A549 (cell line): ENCODE data around the gene SLC2A6. TPM values are rescaled to one million over a fixed set of nuclear protein-coding genes. Genes with fewer than 3 reads are reported as not detected.

Experiments used
- ATAC-seq, 2 experiments: fragments of 200-7000 bp in 1 of 2; fragments of >200 bp in 1 of 2; cut with Nextera tagmentation in 1 of 2; cut with Tn5 transposase in 1 of 2; 3 replicates each; pipeline versions ENCODE4 v1.8.0 to v1.9.1; 2018 to 2020; ENCODE audit warnings: mild to moderate bottlenecking in 1 of 2, moderate library complexity in 1 of 2
- CTCF ChIA-PET: fragments of 300-600 bp; sonication (Branson Sonifier 250); formaldehyde crosslinking; extraction: SDS; loops from one replicate; lab custom pipeline; 2021; ENCODE audit warnings: antibody characterized with exemption, inconsistent platforms; lab: Yijun Ruan, JAX
- POLR2A ChIA-PET: fragments of 350-600 bp; formaldehyde crosslinking; extraction: SDS; loops from one replicate; lab custom pipeline; 2021; ENCODE audit warnings: antibody characterized with exemption, inconsistent platforms; lab: Yijun Ruan, JAX
- DNase-seq, 2 experiments: peaks; one replicate each; pipeline versions ENCODE4 v3.0.0 to v3.0.0-alpha.2; 2011 to 2016; ENCODE audit warnings: low read depth in 1 of 2, low spot score in 1 of 2
- FAIRE-seq: peaks from 2 replicates; lab custom pipeline; 2011; peaks lifted over from hg19 to GRCh38; lab: Jason Lieb, UNC
- H3K27ac ChIP-seq, 2 experiments: fragments of >200 bp; sonication (Bioruptor Twin); formaldehyde crosslinking; 3 replicates each; pipeline ENCODE4 v1.5.1; 2016 to 2017
- H3K4me1 ChIP-seq: fragments of >200 bp; sonication (Bioruptor Twin); formaldehyde crosslinking; 3 replicates; pipeline ENCODE4 v1.6.1; 2016
- H3K4me2 ChIP-seq: fragments of >200 bp; sonication (Bioruptor Twin); formaldehyde crosslinking; 3 replicates; pipeline ENCODE4 v1.6.1; 2016
- H3K4me3 ChIP-seq: fragments of >200 bp; sonication (Bioruptor Twin); formaldehyde crosslinking; 3 replicates; pipeline ENCODE4 v1.5.1; 2016
- H3K9me3 ChIP-seq: fragments of >200 bp; sonication (Bioruptor Twin); formaldehyde crosslinking; 3 replicates; pipeline ENCODE4 v1.6.1; 2016
- BCL3 ChIP-seq: fragments of >200 bp; sonication (Bioruptor Twin); formaldehyde crosslinking; IDR thresholded peaks from 3 replicates; pipeline ENCODE4 v1.6.1; 2016
- BHLHE40 ChIP-seq: IDR thresholded peaks from 2 replicates; pipeline ENCODE4 v1.6.1; 2012; ENCODE audit warnings: low read depth, low read length, inconsistent platforms
- CBX2 ChIP-seq: fragments of 200-600 bp; sonication (generic); IDR thresholded peaks from 2 replicates; pipeline ENCODE4 v1.6.1; 2016; ENCODE audit warnings: low read depth, mild to moderate bottlenecking, borderline replicate concordance
- CHD4 ChIP-seq: fragments of 200-600 bp; sonication (generic); IDR thresholded peaks from 2 replicates; pipeline ENCODE4 v1.6.1; 2016; ENCODE audit warnings: antibody characterized with exemption, mild to moderate bottlenecking, borderline replicate concordance
- EHF ChIP-seq: fragments of 250-450 bp; sonication (Bioruptor Pico); IDR thresholded peaks from 2 replicates; pipeline ENCODE4 v1.5.0; 2020; ENCODE audit warnings: mild to moderate bottlenecking
- ESRRA ChIP-seq: fragments of 150-350 bp; IDR thresholded peaks from 2 replicates; pipeline ENCODE4 v1.6.1; 2014; ENCODE audit warnings: mild to moderate bottlenecking, low read length, borderline replicate concordance
- FOXS1 ChIP-seq: fragments of 250-450 bp; sonication (Bioruptor Pico); IDR thresholded peaks from 2 replicates; pipeline ENCODE4 v1.5.0; 2020; ENCODE audit warnings: mild to moderate bottlenecking, moderate library complexity
- GATA3 ChIP-seq: IDR thresholded peaks from 2 replicates; pipeline ENCODE4 v1.6.1; 2012; ENCODE audit warnings: borderline replicate concordance
- HEYL ChIP-seq: fragments of 250-450 bp; sonication (Bioruptor Pico); IDR thresholded peaks from 2 replicates; pipeline ENCODE4 v1.8.0; 2021; ENCODE audit warnings: mild to moderate bottlenecking, moderate library complexity
- HOXA7 ChIP-seq: fragments of 250-450 bp; sonication (Bioruptor Pico); IDR thresholded peaks from 2 replicates; pipeline ENCODE4 v1.5.0; 2020; ENCODE audit warnings: mild to moderate bottlenecking, moderate library complexity
- HOXB13 ChIP-seq: fragments of 250-450 bp; sonication (Bioruptor Pico); IDR thresholded peaks from 2 replicates; pipeline ENCODE4 v1.5.0; 2020; ENCODE audit warnings: low read depth, mild to moderate bottlenecking, moderate library complexity
- JUN ChIP-seq, 2 experiments: fragments of >200 bp; sonication (Bioruptor Twin); formaldehyde crosslinking; IDR thresholded peaks; 2 replicates in 1 of 2; 3 replicates in 1 of 2; pipeline ENCODE4 v1.6.1; 2016 to 2017
- KDM5A ChIP-seq: fragments of 200-600 bp; sonication (generic); IDR thresholded peaks from 2 replicates; pipeline ENCODE4 v1.6.1; 2016; ENCODE audit warnings: antibody characterized with exemption, mild to moderate bottlenecking
- NFE2L2 ChIP-seq: fragments of 150-350 bp; conservative IDR thresholded peaks from 2 replicates; pipeline ENCODE4 v1.6.1; 2014; ENCODE audit warnings: low read length
- NR3C1 ChIP-seq: fragments of >200 bp; sonication (Bioruptor Twin); formaldehyde crosslinking; IDR thresholded peaks from 3 replicates; pipeline ENCODE4 v1.6.1; 2017
- POLR2A ChIP-seq: IDR thresholded peaks from 2 replicates; pipeline ENCODE4 v1.6.1; 2012; ENCODE audit warnings: mild to moderate bottlenecking, low read length
- RAD21 ChIP-seq, 2 experiments: fragments of >200 bp in 1 of 2; sonication (Bioruptor Twin) in 1 of 2; formaldehyde crosslinking in 1 of 2; IDR thresholded peaks in 1 of 2; conservative IDR thresholded peaks in 1 of 2; 2 replicates in 1 of 2; 3 replicates in 1 of 2; pipeline ENCODE4 v1.6.1; 2012 to 2018; ENCODE audit warnings: inconsistent platforms in 1 of 2
- RFX5 ChIP-seq: fragments of 450-650 bp; IDR thresholded peaks from 2 replicates; pipeline ENCODE4 v1.7.1; 2014; ENCODE audit warnings: antibody characterized with exemption, mild to moderate bottlenecking, moderate library complexity
- RNF2 ChIP-seq: fragments of 200-600 bp; sonication (generic); IDR thresholded peaks from 2 replicates; pipeline ENCODE4 v1.6.1; 2016; ENCODE audit warnings: low read depth, mild to moderate bottlenecking, antibody characterized with exemption, moderate library complexity, borderline replicate concordance
- TFCP2L1 ChIP-seq: fragments of 250-450 bp; sonication (Bioruptor Pico); IDR thresholded peaks from 2 replicates; pipeline ENCODE4 v1.5.0; 2021; ENCODE audit warnings: mild to moderate bottlenecking
- TP53 ChIP-seq: fragments of 250-450 bp; sonication (Bioruptor Pico); IDR thresholded peaks from 2 replicates; pipeline ENCODE4 v1.5.0; 2021; ENCODE audit warnings: mild to moderate bottlenecking, moderate library complexity
- ZNF302 ChIP-seq: fragments of 250-450 bp; sonication (Bioruptor Pico); IDR thresholded peaks from 2 replicates; pipeline ENCODE4 v1.9.0; 2021; ENCODE audit warnings: inconsistent platforms, mild to moderate bottlenecking, moderate library complexity
- WGBS: methylation state at CpG from one replicate; pipeline ENCODE4 v1.1.6; 2017; ENCODE audit errors: missing lambda C conversion rate; 5-methylcytosine and 5-hydroxymethylcytosine counted together
- polyA plus RNA-seq, 4 experiments: library from polyadenylated mRNA; depleted of rRNA in 3 of 4; stranded (reverse); fragments of >200 nt; fragmentation: RNase III in 1 of 4; extraction: RNeasy Plus Mini Kit Qiagen cat#74134 plus additional on column Dnase treatment in 1 of 4; gene quantifications; 2 replicates in 3 of 4; 3 replicates in 1 of 4; pipeline ENCODE4 v1.2.3, GENCODE V29; 2011 to 2017
- TF ChIP-seq, protein P1 (sequence below): fragments of 200-600 bp; sonication (generic); IDR thresholded peaks from 2 replicates; pipeline ENCODE4 v1.6.1; 2016; ENCODE audit warnings: antibody characterized with exemption, mild to moderate bottlenecking, moderate library complexity
- TF ChIP-seq, protein P2 (sequence below): fragments of 150-350 bp; IDR thresholded peaks from 2 replicates; pipeline ENCODE4 v1.6.1; 2014; ENCODE audit warnings: low read depth, mild to moderate bottlenecking, low read length
- TF ChIP-seq, protein P3 (sequence below): IDR thresholded peaks from 2 replicates; pipeline ENCODE4 v1.6.1; 2012; ENCODE audit warnings: low read depth, borderline replicate concordance
- TF ChIP-seq, protein P4 (sequence below): fragments of 250-450 bp; sonication (Bioruptor Pico); IDR thresholded peaks from 2 replicates; pipeline ENCODE4 v1.5.0; 2020; ENCODE audit warnings: low read depth, mild to moderate bottlenecking, moderate library complexity

The SLC2A6 gene
- polyA plus RNA-seq, 2 of the 4 experiments (the other 2 are of a cell fraction): 3.7 to 20.5 TPM

DNA sequence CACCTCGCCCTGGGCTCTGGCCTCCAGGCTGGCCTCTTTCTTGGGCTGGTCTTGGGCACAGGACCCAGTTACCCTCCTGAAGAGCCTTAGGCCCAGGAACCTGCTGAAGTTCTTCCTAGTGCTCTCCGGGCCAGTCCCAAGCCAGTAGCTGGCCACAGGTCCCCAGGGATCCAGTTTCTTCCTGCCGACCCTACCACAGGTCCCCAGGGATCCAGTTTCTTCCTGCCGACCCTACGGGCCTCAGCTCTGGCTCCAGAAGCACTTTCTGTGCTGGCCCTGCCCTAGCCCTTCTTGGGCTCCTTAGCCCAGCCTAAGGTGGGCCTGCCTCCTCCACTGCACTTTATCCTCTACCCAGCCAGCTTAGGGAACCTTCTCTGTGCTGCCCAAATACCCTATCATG, 37.3 kb downstream of the SLC2A6 start (continued):
- TF ChIP-seq CHD4 (no peak), JUN (IDR thresholded peaks at IDR 0.05) (no peak)

DNA sequence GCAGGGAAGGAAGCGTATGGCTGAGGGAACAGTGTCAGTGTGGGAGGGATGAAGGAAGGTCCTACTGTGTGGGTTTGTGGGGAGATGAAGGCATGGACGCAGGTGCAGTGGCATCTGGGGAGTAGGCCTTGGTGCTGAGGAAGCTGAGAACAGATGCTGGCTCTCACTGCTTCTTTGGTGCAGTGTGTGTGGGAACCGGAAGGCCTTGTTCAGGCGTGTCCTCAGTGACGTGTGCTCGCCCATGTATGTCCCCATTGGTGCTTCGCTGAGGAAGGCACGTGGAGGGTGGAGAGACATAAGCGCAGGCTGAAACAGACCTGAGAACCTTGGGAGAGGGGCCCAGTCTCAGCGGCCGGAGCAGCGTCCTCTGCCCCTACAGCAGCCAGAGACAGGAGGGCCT, 38.0 kb downstream of the SLC2A6 start:
- no peak overlapping the region for H3K4me3 ChIP-seq
- DNase-seq (no peak), ATAC-seq (no peak), FAIRE-seq (no peak)
- H3K9me3 ChIP-seq: no peaks in the 10 kb centered on the region
- TF ChIP-seq HOXB13 (CRISPR knock-in tag) (no peak), HEYL (CRISPR knock-in tag) (no peak), KDM5A (no peak), HOXA7 (CRISPR knock-in tag) (no peak), BHLHE40 (no peak), BCL3 (no peak), FOXS1 (CRISPR knock-in tag) (no peak)
- TF ChIP-seq, protein P1, sequence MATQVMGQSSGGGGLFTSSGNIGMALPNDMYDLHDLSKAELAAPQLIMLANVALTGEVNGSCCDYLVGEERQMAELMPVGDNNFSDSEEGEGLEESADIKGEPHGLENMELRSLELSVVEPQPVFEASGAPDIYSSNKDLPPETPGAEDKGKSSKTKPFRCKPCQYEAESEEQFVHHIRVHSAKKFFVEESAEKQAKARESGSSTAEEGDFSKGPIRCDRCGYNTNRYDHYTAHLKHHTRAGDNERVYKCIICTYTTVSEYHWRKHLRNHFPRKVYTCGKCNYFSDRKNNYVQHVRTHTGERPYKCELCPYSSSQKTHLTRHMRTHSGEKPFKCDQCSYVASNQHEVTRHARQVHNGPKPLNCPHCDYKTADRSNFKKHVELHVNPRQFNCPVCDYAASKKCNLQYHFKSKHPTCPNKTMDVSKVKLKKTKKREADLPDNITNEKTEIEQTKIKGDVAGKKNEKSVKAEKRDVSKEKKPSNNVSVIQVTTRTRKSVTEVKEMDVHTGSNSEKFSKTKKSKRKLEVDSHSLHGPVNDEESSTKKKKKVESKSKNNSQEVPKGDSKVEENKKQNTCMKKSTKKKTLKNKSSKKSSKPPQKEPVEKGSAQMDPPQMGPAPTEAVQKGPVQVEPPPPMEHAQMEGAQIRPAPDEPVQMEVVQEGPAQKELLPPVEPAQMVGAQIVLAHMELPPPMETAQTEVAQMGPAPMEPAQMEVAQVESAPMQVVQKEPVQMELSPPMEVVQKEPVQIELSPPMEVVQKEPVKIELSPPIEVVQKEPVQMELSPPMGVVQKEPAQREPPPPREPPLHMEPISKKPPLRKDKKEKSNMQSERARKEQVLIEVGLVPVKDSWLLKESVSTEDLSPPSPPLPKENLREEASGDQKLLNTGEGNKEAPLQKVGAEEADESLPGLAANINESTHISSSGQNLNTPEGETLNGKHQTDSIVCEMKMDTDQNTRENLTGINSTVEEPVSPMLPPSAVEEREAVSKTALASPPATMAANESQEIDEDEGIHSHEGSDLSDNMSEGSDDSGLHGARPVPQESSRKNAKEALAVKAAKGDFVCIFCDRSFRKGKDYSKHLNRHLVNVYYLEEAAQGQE: no peak
- TF ChIP-seq, protein P2, sequence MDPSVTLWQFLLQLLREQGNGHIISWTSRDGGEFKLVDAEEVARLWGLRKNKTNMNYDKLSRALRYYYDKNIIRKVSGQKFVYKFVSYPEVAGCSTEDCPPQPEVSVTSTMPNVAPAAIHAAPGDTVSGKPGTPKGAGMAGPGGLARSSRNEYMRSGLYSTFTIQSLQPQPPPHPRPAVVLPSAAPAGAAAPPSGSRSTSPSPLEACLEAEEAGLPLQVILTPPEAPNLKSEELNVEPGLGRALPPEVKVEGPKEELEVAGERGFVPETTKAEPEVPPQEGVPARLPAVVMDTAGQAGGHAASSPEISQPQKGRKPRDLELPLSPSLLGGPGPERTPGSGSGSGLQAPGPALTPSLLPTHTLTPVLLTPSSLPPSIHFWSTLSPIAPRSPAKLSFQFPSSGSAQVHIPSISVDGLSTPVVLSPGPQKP: no peak
- TF ChIP-seq, protein P3, sequence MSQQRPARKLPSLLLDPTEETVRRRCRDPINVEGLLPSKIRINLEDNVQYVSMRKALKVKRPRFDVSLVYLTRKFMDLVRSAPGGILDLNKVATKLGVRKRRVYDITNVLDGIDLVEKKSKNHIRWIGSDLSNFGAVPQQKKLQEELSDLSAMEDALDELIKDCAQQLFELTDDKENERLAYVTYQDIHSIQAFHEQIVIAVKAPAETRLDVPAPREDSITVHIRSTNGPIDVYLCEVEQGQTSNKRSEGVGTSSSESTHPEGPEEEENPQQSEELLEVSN: no peak
- no peaks in the 10 kb centered on the region for H3K4me1 ChIP-seq
- no peak overlapping the region for H3K4me2 ChIP-seq
- ChIA-PET POLR2A (no interaction called here), CTCF (interaction anchor here (0.6 to 3.8 kb wide), 3 partner anchors 10 to 46 kb away, joined by 4 to 14 read pairs (median 9); no protein-coding TSS in a partner anchor)
- WGBS: 84% methylated on average over 12 of the region's 12 CpGs
- no peak overlapping the region for H3K27ac ChIP-seq

DNA sequence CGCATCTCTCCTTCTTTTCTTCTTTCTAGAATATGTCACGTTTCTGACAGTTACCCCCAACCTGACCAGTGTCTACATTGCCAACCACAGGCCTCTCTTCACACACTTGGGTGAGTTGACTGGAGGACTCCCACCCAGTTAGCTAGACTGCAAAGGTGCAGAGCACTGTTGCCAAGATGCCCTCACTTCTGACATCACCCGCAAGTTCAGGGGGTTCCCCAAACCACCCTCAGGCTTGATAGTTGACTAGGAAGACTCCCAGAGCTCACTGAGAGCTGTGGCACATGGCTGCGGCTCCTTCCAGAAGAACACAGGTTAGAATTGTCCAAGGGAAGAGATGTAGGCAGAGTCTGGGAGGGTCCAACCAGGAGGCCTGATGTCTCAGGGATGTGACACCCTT, 39.6 kb downstream of the SLC2A6 start:
- 69% methylated on average over 4 of the region's 4 CpGs for WGBS
- Histone ChIP-seq H3K4me1 (no peaks in the 10 kb centered on the region), H3K4me3 (no peak overlapping the region), H3K9me3 (no peaks in the 10 kb centered on the region), H3K4me2 (no peak overlapping the region), H3K27ac (no peak overlapping the region)
- ChIA-PET CTCF (interaction anchor here (1.1 to 1.3 kb wide), 4 partner anchors 8 to 417 kb away, joined by 3 to 4 read pairs (median 3); no protein-coding TSS in a partner anchor), POLR2A (no interaction called here)
- no peak for FAIRE-seq
- ATAC-seq: no peak
- no peak for DNase-seq
- TF ChIP-seq RFX5 (no peak), NR3C1 (no peak), EHF (CRISPR knock-in tag) (no peak), GATA3 (no peak), NFE2L2 (no peak), RNF2 (no peak), RAD21 (conservative IDR thresholded peaks at IDR 0.05 in 1 of 2, IDR thresholded peaks at IDR 0.05 in 1 of 2) (no peak), POLR2A (no peak), TFCP2L1 (no peak), TP53 (CRISPR knock-in tag) (no peak), CBX2 (no peak), ZNF302 (CRISPR knock-in tag) (no peak), ESRRA (no peak), HOXB13 (CRISPR knock-in tag) (no peak)
- TF ChIP-seq, protein P4, sequence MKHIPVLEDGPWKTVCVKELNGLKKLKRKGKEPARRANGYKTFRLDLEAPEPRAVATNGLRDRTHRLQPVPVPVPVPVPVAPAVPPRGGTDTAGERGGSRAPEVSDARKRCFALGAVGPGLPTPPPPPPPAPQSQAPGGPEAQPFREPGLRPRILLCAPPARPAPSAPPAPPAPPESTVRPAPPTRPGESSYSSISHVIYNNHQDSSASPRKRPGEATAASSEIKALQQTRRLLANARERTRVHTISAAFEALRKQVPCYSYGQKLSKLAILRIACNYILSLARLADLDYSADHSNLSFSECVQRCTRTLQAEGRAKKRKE (CRISPR knock-in tag): no peak
